Measurements from ENCODE around the gene ASPSCR1. TPM values are rescaled to one million over a fixed set of nuclear protein-coding genes. Genes with fewer than 3 reads are reported as not detected.

The ASPSCR1 gene
- total RNA-seq, 1 experiment from 2014 or later, result 59.2 TPM

DNA sequence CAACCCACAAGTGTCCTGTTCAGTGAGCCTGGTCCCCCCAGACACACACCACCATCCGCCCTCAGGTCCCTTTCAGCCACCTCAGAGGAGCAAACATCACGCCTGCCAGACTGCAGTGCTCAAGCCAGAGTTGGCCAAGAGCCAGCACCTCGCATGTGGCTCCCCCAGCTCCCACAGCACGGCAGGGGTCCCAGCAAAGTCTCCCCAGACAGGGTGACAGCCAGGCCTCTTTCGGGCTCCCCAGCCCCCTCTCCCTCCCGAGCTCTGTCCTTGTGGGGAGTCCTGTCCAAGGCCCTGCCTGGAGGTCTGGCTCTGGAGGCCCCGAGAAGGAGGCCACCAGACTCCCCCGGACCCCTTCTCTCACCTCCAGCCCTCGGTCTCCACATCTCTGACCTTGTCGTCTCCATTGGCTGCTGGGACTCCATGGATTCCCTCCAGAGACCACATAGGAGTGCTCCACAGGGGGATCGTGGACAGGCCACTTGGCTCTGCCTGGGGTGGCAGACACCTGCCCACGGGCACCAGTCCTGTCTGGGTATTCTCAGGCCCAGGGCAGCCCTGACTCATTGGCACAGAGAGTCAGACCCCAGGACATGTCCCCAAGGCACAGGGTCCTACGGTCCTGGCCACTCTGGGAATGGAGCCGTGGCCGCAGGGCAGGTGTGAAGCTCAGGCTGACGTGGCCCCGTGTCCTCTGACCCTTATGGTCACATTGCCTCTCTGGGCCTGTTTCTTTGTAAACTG, 28.6 kb upstream of the ASPSCR1 start:
- Mint-ChIP-seq H3K36me3 (ENCODE audit: insufficient read depth, unreplicated experiment) (peaks cover 10% of the 10 kb centered on the region), H3K4me1 (ENCODE audit: low read depth, unreplicated experiment) (no peaks in the 10 kb centered on the region), H3K27ac (ENCODE audit: unreplicated experiment) (no peak overlapping the region), H3K4me3 (ENCODE audit: unreplicated experiment) (no peak overlapping the region), H3K9me3 (ENCODE audit: unreplicated experiment) (no peaks in the 10 kb centered on the region), H3K27me3 (ENCODE audit: insufficient read depth, unreplicated experiment) (no peaks in the 10 kb centered on the region)
- BruUV-seq (replicated peaks), result no TSS peak
- Histone ChIP-seq H3K9me3 (no peaks in the 10 kb centered on the region), H3K27me3 (replicated peaks; ENCODE audit: control insufficient read depth, insufficient read depth, low read length) (no peaks in the 10 kb centered on the region), H3K4me1 (peaks cover 9% of the 10 kb centered on the region), H3K4me3 (ENCODE audit: low read depth, low read length) (no peak overlapping the region), H3K36me3 (ENCODE audit: control insufficient read depth, insufficient read depth, low read length) (no peaks in the 10 kb centered on the region)
- TF ChIP-seq, protein P1, sequence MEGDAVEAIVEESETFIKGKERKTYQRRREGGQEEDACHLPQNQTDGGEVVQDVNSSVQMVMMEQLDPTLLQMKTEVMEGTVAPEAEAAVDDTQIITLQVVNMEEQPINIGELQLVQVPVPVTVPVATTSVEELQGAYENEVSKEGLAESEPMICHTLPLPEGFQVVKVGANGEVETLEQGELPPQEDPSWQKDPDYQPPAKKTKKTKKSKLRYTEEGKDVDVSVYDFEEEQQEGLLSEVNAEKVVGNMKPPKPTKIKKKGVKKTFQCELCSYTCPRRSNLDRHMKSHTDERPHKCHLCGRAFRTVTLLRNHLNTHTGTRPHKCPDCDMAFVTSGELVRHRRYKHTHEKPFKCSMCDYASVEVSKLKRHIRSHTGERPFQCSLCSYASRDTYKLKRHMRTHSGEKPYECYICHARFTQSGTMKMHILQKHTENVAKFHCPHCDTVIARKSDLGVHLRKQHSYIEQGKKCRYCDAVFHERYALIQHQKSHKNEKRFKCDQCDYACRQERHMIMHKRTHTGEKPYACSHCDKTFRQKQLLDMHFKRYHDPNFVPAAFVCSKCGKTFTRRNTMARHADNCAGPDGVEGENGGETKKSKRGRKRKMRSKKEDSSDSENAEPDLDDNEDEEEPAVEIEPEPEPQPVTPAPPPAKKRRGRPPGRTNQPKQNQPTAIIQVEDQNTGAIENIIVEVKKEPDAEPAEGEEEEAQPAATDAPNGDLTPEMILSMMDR (IDR thresholded peaks at IDR 0.05; ENCODE audit: insufficient read depth in 1 of 2, low read depth in 1 of 2, low read length in 1 of 2, severe bottlenecking in 1 of 2, unreplicated experiment in 1 of 2), result no peak
- no peak for DNase-seq
- ChIA-PET CTCF (no interaction called here), POLR2A (no interaction called here)
- intact Hi-C loops (cut with micrococcal nuclease; ENCODE audit: unreplicated experiment), result no loop called here

- no peaks in the 10 kb centered on the region for H3K27me3 Mint-ChIP-seq (ENCODE audit: insufficient read depth, unreplicated experiment)
- H3K27me3 ChIP-seq (replicated peaks; ENCODE audit: control insufficient read depth, insufficient read depth, low read length), result no peaks in the 10 kb centered on the region
- peaks cover 11% of the 10 kb centered on the region for H3K4me1 ChIP-seq
- H3K4me1 Mint-ChIP-seq (ENCODE audit: low read depth, unreplicated experiment), result peaks cover 6% of the 10 kb centered on the region
- peaks cover 10% of the 10 kb centered on the region for H3K36me3 Mint-ChIP-seq (ENCODE audit: insufficient read depth, unreplicated experiment)
- no peak overlapping the region for H3K4me3 ChIP-seq (ENCODE audit: low read depth, low read length)
- DNase-seq, result no peak
- ChIA-PET POLR2A (no interaction called here), CTCF (no interaction called here)
- H3K36me3 ChIP-seq (ENCODE audit: control insufficient read depth, insufficient read depth, low read length), result no peaks in the 10 kb centered on the region
- no peak overlapping the region for H3K4me3 Mint-ChIP-seq (ENCODE audit: unreplicated experiment)
- no peaks in the 10 kb centered on the region for H3K9me3 ChIP-seq
- TF ChIP-seq, protein P1 (IDR thresholded peaks at IDR 0.05; ENCODE audit: insufficient read depth in 1 of 2, low read depth in 1 of 2, low read length in 1 of 2, severe bottlenecking in 1 of 2, unreplicated experiment in 1 of 2), result no peak
- intact Hi-C loops (cut with micrococcal nuclease; ENCODE audit: unreplicated experiment), result no loop called here
- no peak overlapping the region for H3K27ac Mint-ChIP-seq (ENCODE audit: unreplicated experiment)
- H3K9me3 Mint-ChIP-seq (ENCODE audit: unreplicated experiment), result no peaks in the 10 kb centered on the region
- no TSS peak for BruUV-seq (replicated peaks)
Observed at GRCh38 chr17:81950501-81950900, 26.9 kb upstream of the ASPSCR1 start.

DNA sequence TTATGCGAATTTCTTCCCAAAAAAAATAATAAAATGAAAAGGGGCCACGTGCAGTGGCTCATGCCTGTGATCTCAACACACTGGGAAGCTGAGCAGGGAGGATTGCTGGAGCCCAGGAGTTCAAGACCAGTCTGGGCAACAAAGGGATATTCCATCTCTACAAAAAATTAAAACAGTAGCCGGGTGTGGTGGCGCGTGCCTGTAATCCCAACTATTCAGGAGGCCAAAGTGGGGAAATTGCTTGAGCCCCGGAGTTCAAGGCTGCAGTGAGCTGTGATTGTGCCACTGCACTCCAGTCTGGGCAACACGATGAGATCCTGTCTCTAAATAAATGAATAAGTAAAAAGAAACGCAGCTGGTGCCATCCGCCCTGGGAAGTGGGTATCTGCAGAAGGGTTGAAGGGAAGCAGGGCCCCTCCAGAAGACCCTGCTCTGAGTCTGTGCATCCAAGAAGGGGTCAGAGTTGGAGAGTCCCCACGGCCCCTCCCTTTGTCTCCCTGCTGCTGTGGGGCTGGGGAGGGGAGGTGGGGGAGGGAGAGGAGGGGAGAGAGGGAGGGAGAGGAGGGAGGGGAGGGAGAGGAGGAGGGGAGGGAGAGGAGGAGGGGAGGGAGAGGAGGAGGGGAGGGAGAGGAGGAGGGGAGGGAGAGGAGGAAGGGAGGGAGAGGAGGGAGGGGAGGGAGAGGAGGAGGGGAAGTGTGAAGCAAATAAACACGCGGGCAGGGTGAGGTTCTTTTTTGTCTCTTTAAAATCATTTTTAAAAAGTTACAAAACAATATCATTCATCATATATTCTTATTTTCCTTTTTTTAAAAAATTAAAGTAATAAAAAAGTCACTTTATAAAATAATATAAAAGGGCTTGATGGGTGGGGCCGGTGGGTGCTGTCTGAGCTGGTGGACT, 25.4 kb upstream of the ASPSCR1 start:
- peaks cover 13% of the 10 kb centered on the region for H3K4me1 ChIP-seq
- no peak overlapping the region for H3K4me3 ChIP-seq (ENCODE audit: low read depth, low read length)
- CTCF ChIA-PET, result no interaction called here
- no peak overlapping the region for H3K27ac Mint-ChIP-seq (ENCODE audit: unreplicated experiment)
- no peaks in the 10 kb centered on the region for H3K27me3 Mint-ChIP-seq (ENCODE audit: insufficient read depth, unreplicated experiment)
- POLR2A ChIA-PET, result no interaction called here
- no TSS peak for BruUV-seq (replicated peaks)
- H3K27me3 ChIP-seq (replicated peaks; ENCODE audit: control insufficient read depth, insufficient read depth, low read length), result no peaks in the 10 kb centered on the region
- no peak for DNase-seq
- TF ChIP-seq, protein P1 (IDR thresholded peaks at IDR 0.05; ENCODE audit: insufficient read depth in 1 of 2, low read depth in 1 of 2, low read length in 1 of 2, severe bottlenecking in 1 of 2, unreplicated experiment in 1 of 2), result no peak
- intact Hi-C loops (cut with micrococcal nuclease; ENCODE audit: unreplicated experiment), result no loop called here
- no peak overlapping the region for H3K4me3 Mint-ChIP-seq (ENCODE audit: unreplicated experiment)
- peaks cover 10% of the 10 kb centered on the region for H3K36me3 Mint-ChIP-seq (ENCODE audit: insufficient read depth, unreplicated experiment)
- no peaks in the 10 kb centered on the region for H3K36me3 ChIP-seq (ENCODE audit: control insufficient read depth, insufficient read depth, low read length)
- H3K4me1 Mint-ChIP-seq (ENCODE audit: low read depth, unreplicated experiment), result peaks cover 6% of the 10 kb centered on the region
- H3K9me3 Mint-ChIP-seq (ENCODE audit: unreplicated experiment), result no peaks in the 10 kb centered on the region
- H3K9me3 ChIP-seq, result no peaks in the 10 kb centered on the region
